Activated CD8-positive, alpha-beta memory T cell treated with anti-CD3 and anti-CD28 coated beads, Interleukin-2, amount 50 U/mL, for 4 hours (primary cell): ENCODE measurements around the gene PAPOLA.
"Not testable (repeated sequence)": the region's sequence is repeated elsewhere in the genome, so short reads cannot be mapped to it uniquely, and the experiment has no call there.

Experiments
- DNase-seq: peaks from one replicate; pipeline ENCODE4 v3.0.0-alpha.2; 2020

The PAPOLA gene

DNA sequence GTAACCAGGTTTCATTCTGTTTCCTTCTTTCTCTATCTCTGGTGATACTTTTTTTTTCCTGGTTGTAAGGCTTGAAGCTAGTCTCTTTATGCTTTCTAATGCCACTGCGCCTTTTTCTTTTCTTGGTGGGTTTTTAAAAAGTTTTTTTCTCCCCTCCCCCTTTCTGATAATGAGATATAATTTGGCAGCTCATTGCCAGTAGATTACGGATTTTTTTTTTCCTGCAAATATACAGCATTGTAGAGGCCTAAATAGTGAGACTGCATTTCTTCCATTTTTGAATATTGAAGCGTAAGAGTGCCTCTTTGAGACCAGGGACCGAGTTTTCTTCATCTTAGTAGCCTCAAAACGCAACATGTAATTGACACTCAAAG is 1.1 kb downstream of the PAPOLA start:
- DNase-seq, result no peak

GRCh38 chr14:96504353-96504752 is 2.2 kb downstream of the PAPOLA start:
- not testable (repeated sequence) for DNase-seq

GRCh38 chr14:96507723-96508122 is 5.5 kb downstream of the PAPOLA start:
- no peak for DNase-seq

DNA sequence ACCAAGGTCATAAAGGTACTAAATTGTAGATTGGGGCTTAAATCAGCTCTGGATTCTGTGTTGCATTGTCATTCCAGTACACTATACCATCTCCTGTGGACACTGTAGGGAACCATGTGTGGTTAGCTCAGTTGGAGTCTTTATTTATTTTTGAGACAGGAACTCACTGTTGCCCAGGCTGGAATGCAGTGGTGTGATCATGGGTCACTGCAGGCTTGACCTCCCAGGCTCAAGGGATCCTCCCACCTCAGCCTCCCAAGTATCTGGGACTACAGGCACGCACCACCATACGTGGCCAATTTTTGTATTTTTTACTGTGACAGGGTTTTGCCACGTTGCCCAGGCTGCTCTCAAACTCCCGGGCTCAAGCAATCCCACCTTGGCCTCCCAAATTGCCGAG is 6.7 kb downstream of the PAPOLA start:
- DNase-seq, result no peak

GRCh38 chr14:96509457-96510090 is 7.4 kb downstream of the PAPOLA start:
- DNase-seq, result no peak

- DNase-seq, result no peak
These were observed 9.0 kb downstream of the PAPOLA start for GRCh38 chr14:96511146-96511545.

DNA sequence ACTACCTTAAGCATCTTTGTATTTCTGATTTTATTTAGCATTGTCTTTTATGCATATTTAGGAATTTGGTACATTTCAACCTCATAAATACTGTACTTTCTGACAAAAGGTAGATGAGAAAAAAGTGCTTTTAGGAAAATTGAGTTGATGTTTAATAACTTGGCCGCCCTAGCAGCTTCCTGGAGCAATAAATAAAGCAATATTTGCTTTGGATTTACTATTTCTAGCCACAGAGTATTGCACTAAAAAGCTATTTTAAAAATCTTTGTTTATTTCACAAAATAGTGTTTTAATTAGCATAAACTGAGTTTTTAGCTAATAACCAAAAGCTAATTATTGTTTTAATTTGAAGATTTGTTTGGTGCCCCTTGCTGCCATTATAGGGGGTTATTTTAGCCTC is 9.5 kb downstream of the PAPOLA start:
- no peak for DNase-seq

DNA sequence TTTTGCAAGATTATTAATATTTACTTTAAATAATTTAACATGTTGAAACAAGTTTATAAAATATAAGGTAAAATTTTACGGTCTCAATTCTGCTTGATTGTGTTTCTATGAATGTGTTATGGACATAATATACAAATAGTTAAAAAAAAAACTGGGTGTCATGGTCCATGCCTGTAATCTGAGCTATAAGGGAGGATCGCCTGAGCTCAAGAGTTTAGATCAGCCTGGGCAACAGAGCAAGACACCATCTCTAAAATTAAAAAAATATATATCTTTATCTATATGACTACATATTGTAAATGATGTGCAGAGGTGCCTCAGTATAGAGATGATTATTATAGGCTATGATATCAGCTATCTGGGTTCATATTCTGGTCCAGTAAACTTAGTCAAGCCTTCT is 9.9 kb downstream of the PAPOLA start:
- no peak for DNase-seq

GRCh38 chr14:96512602-96513397 is 10.6 kb downstream of the PAPOLA start:
- DNase-seq, result no peak

GRCh38 chr14:96514694-96515093 is 12.5 kb downstream of the PAPOLA start:
- DNase-seq, result no peak

GRCh38 chr14:96515731-96516130 is 13.5 kb downstream of the PAPOLA start:
- DNase-seq, result no peak

- DNase-seq, result no peak
These were observed 14.2 kb downstream of the PAPOLA start for GRCh38 chr14:96516351-96516750.

GRCh38 chr14:96519970-96520369 is 17.8 kb downstream of the PAPOLA start:
- DNase-seq, result no peak

DNA sequence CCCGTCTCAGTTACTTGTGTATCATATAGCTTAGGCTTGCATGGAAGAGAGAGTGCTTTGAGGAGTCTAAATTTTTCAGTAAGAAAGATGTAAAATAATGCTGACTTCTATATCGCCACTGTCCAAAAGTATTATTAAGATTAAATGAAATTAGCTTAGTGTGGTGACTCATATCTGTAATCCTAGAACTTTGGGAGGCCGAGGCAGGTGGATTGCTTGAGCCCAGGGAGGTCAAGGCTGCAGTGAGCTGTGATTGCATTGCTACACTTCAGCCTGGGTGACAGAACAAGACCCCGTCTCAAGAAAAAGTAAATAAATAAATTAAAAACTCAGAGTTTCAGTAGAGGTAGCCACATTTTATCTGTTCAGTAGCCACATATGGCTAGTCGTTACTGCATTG is 23.3 kb downstream of the PAPOLA start:
- no peak for DNase-seq

DNA sequence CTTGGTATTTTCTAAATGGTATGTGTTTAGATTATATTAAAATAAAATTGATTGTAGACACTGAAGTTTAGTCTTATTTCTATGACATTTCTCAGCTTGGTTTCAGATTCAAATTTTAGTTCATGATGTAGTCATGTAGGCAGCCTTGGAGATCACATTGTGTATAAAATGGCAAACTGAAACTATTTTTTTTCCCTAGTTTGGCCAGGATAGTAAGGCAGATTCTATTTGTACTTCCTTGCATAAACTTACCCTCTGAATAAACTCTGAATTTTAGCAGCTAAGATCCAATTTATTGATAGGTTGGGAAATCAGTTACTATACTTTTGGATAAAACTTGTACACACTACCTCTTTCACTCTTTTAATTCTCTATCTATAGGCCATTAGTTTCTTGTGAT is 30.4 kb downstream of the PAPOLA start:
- no peak for DNase-seq

DNA sequence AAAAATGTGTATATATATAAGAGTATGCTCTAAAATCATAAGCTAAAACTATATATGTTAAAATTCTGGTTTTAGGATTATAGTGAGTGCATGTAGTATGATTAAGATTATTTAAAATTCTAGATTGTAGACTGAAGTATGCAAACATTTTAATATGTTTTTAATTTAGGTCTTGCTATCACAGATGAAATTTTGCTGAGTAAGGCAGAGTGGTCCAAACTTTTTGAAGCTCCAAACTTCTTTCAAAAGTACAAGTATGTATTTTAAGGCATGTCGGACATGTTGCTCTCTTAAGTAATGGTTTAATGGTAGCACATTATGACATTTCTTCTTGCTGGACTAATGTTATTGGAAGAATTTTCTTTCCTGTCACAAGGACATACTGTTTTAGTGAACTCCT is 34.6 kb downstream of the PAPOLA start:
- no peak for DNase-seq

DNA sequence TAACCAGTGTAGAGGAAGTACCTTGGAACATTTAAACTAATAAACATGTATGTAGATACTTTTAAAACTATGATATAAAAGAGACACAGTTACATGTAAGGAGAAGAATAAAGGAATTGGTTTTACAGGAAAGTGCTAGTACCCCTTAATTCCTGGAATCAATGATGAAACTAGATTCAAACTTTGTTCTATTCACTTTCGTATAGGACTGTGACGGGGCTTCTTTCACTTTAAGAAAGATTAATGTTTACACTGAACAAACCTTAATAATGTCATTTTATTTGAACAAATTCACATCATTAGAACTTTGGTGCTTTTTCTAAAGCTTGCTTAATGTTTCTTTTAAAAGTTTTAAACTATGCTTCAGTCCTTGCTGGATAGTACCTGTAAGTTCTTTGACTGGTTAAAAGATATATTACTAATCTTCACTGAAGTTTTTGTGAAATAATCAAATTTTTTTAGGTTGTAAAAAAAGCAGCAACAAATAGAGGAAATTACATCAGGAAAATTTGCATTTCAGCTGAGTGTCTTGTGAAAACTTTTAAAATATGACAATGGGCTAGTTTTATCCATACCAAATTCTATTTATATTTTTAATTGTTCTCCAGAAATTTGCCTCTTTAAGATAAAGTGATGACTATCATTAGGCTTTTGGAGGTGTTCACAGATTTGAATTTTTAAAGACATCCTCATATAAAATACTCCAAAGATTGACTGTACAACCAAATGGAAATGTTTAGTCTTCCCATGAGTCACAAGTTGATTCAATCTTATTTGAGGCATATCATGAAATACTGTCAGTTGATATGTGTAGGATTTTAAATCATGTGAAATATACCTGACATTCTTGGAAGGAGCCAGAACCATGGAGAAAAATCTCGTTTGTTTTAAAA is 36.2 kb downstream of the PAPOLA start:
- DNase-seq, result no peak

DNA sequence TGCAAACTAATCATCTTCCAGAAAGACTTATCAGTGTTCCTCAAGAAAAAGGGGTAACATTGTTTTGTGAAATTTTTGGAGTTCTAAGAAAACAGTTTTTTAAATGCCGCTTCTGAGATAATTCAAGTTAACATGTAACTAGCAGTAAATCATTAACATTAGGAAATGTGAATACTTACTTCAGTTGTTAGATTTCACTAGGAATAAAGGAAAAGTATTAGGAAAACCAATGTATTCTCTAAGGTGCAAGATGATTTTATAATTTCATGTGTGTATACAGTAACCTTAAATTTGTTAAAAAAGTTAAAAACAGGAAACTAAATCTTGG is 36.8 kb downstream of the PAPOLA start:
- no peak for DNase-seq

GRCh38 chr14:96554315-96554910 is 52.2 kb downstream of the PAPOLA start:
- DNase-seq, result no peak

- no peak for DNase-seq
These were observed 57.4 kb downstream of the PAPOLA start for GRCh38 chr14:96559571-96559970.

GRCh38 chr14:96564389-96564788 is 62.2 kb downstream of the PAPOLA start:
- DNase-seq, result no peak

DNA sequence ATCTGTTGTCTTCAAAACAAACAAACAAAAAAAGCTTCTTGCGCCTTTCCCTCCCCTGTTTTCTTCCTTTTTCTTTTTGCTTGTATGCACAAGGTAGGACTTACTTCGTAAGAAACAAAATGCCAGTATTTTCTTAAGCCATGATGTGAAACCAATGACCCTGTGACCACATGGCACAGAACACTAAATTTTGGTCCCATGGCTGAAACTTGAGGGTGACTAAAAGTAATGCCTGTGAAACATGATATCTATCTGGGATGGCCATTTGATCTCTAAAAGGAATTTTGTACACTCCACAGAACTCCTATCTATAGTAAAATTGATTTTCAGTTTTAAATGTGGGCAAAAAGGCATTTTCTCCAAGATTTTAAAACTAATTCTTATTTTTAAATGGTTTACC is 63.6 kb downstream of the PAPOLA start:
- DNase-seq, result no peak

GRCh38 chr14:96567289-96567899 is 65.2 kb downstream of the PAPOLA start:
- DNase-seq, result no peak
